Caco-2 (cell line): ENCODE measurements around the gene ABCA1. TPM values are rescaled to one million over a fixed set of nuclear protein-coding genes. Genes with fewer than 3 reads are reported as not detected.

Experiments used
- BruUV-seq: library from RNA; stranded (reverse); fragments of 400-500 nt; replicated peaks from 2 replicates; lab custom pipeline; 2021; lab: Mats Ljungman, UMichigan
- CTCF ChIA-PET: fragments of 300-600 bp; sonication (Branson Sonifier 250); formaldehyde crosslinking; loops from one replicate; lab custom pipeline; 2022; ENCODE audit warnings: antibody characterized with exemption; lab: Charles Lee
- POLR2A ChIA-PET: fragments of 300-600 bp; sonication (Branson Sonifier 250); formaldehyde crosslinking; loops from one replicate; lab custom pipeline; 2022; ENCODE audit warnings: antibody characterized with exemption; lab: Charles Lee
- DNase-seq, 2 experiments: peaks; one replicate each; pipeline versions ENCODE4 v3.0.0 to v3.0.0-alpha.2; 2020 to 2022
- H3K27me3 ChIP-seq: replicated peaks from 2 replicates; pipeline ENCODE4 v1.6.0; 2011; ENCODE audit warnings: low read length; ENCODE audit not compliant: control insufficient read depth, insufficient read depth
- H3K36me3 ChIP-seq: 2 replicates; pipeline ENCODE4 v1.5.1; 2011; ENCODE audit warnings: low read length; ENCODE audit not compliant: control insufficient read depth, insufficient read depth
- H3K4me1 ChIP-seq: fragments of 250-450 bp; sonication (Bioruptor Pico); 2 replicates; pipeline ENCODE4 v1.5.1; 2020; ENCODE audit warnings: mild to moderate bottlenecking
- H3K4me3 ChIP-seq: 2 replicates; pipeline ENCODE4 v1.5.1; 2011; ENCODE audit warnings: low read depth, mild to moderate bottlenecking, control low read depth, low read length
- H3K9me3 ChIP-seq: fragments of 250-450 bp; sonication (Bioruptor Pico); 2 replicates; pipeline ENCODE4 v1.5.1; 2020; ENCODE audit warnings: mild to moderate bottlenecking, moderate library complexity
- H3K27ac Mint-ChIP-seq: one replicate; pipeline ENCODE4 v1.8.0; 2022; ENCODE audit warnings: mixed read lengths; ENCODE audit not compliant: unreplicated experiment
- H3K27me3 Mint-ChIP-seq: one replicate; pipeline ENCODE4 v1.8.0; 2022; ENCODE audit warnings: mixed read lengths; ENCODE audit not compliant: insufficient read depth, unreplicated experiment
- H3K36me3 Mint-ChIP-seq: one replicate; pipeline ENCODE4 v1.8.0; 2022; ENCODE audit warnings: mild to moderate bottlenecking, mixed read lengths; ENCODE audit not compliant: insufficient read depth, unreplicated experiment
- H3K4me1 Mint-ChIP-seq: one replicate; pipeline ENCODE4 v1.8.0; 2022; ENCODE audit warnings: low read depth, mixed read lengths; ENCODE audit not compliant: unreplicated experiment
- H3K4me3 Mint-ChIP-seq: one replicate; pipeline ENCODE4 v1.8.0; 2022; ENCODE audit warnings: mild to moderate bottlenecking, moderate library complexity, mixed read lengths; ENCODE audit not compliant: unreplicated experiment
- H3K9me3 Mint-ChIP-seq: one replicate; pipeline ENCODE4 v1.8.0; 2022; ENCODE audit warnings: mixed read lengths; ENCODE audit not compliant: unreplicated experiment
- CTCF ChIP-seq, 2 experiments: fragments of 200-600 bp in 1 of 2; IDR thresholded peaks; 1 replicate in 1 of 2; 2 replicates in 1 of 2; pipeline versions ENCODE4 v1.5.1 to v1.8.0; 2011 to 2022; ENCODE audit warnings: antibody characterized with exemption in 1 of 2, control low read depth in 1 of 2, inconsistent platforms in 1 of 2, low read depth in 1 of 2, low read length in 1 of 2, mild to moderate bottlenecking in 1 of 2, moderate library complexity in 1 of 2; ENCODE audit not compliant: insufficient read depth in 1 of 2, severe bottlenecking in 1 of 2, unreplicated experiment in 1 of 2
- intact Hi-C: fragments of 100-400 bp; cut with micrococcal nuclease; formaldehyde crosslinking; loops from one replicate; pipeline ENCODE4 v1.10.0; 2022; ENCODE audit not compliant: unreplicated experiment
- total RNA-seq: library from RNA; stranded (reverse); gene quantifications from 2 replicates; pipeline ENCODE4 v1.2.3, GENCODE V29; 2022

ABCA1 gene
- total RNA-seq, 1 experiment from 2014 or later: 14.0 TPM

DNA sequence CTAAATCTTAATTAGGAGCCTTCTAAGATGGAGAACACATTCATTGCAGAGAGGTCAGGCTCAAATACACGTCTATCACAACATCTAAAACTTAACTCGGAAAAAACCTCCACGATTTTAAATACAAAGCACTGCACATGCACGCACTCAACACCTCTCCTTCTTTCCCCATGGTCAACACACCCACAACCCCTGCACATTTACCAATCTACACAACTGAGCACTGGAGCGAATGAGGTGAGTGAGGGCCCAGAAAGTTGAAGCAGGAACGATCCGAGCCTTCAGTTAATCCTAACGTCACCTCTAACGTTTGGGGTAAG lies 180.8 kb downstream of the ABCA1 start:
- H3K9me3 ChIP-seq: no peaks in the 10 kb centered on the region
- no peak for TF ChIP-seq CTCF (IDR thresholded peaks at IDR 0.05; ENCODE audit: insufficient read depth in 1 of 2, low read depth in 1 of 2, low read length in 1 of 2, severe bottlenecking in 1 of 2, unreplicated experiment in 1 of 2)
- CTCF ChIA-PET: no interaction called here
- Mint-ChIP-seq H3K36me3 (peaks cover 17% of the 10 kb centered on the region), H3K27ac (peak overlapping the region; percentile 88), H3K4me3 (peak overlapping the region; percentile 95), H3K9me3 (no peaks in the 10 kb centered on the region), H3K4me1 (peaks cover 27% of the 10 kb centered on the region), H3K27me3 (no peaks in the 10 kb centered on the region)
- peaks cover 13% of the 10 kb centered on the region for H3K4me1 ChIP-seq
- DNase-seq: no peak
- peak overlapping the region; percentile 71 for H3K4me3 ChIP-seq
- no TSS peak for BruUV-seq
- POLR2A ChIA-PET: no interaction called here
- intact Hi-C loops: loop anchor here (1.0 to 10.0 kb wide), 2 partner anchors 47 to 652 kb away; partner anchors contain the start of gene SMC2
- H3K36me3 ChIP-seq: no peaks in the 10 kb centered on the region
- H3K27me3 ChIP-seq: no peaks in the 10 kb centered on the region

GRCh38 chr9:104746798-104747197 lies 181.2 kb downstream of the ABCA1 start:
- Mint-ChIP-seq H3K27me3 (no peaks in the 10 kb centered on the region), H3K36me3 (peaks cover 13% of the 10 kb centered on the region), H3K9me3 (no peaks in the 10 kb centered on the region), H3K4me3 (peak overlapping the region; percentile 95), H3K27ac (peak overlapping the region; percentile 88), H3K4me1 (peaks cover 27% of the 10 kb centered on the region)
- no peak for TF ChIP-seq CTCF (IDR thresholded peaks at IDR 0.05; ENCODE audit: insufficient read depth in 1 of 2, low read depth in 1 of 2, low read length in 1 of 2, severe bottlenecking in 1 of 2, unreplicated experiment in 1 of 2)
- CTCF ChIA-PET: no interaction called here
- no TSS peak for BruUV-seq
- peak overlapping the region; percentile 71 for H3K4me3 ChIP-seq
- no peaks in the 10 kb centered on the region for H3K36me3 ChIP-seq
- H3K4me1 ChIP-seq: peaks cover 13% of the 10 kb centered on the region
- POLR2A ChIA-PET: no interaction called here
- no peaks in the 10 kb centered on the region for H3K27me3 ChIP-seq
- H3K9me3 ChIP-seq: no peaks in the 10 kb centered on the region
- no peak for DNase-seq
- intact Hi-C loops: loop anchor here (1.0 to 10.0 kb wide), 2 partner anchors 46 to 652 kb away; partner anchors contain the start of gene SMC2

DNA sequence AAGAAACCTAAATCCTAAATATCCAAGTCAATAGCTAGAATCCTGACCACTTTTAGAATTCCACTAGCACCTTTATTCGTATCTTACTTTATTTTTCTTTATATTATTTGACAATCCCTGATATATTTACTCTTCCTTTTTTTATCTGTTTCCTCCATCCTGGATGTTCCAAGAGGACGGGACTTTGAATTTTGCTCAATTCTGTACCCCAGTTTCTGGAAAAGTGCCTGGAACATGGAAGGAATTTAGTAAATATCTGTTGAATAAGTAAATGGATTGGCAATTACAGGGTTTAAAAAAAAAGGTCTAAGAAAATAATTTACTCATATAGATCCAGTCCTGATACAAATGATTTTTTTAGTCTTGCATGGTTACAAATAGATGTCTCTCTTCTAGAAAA lies 181.7 kb downstream of the ABCA1 start:
- Mint-ChIP-seq H3K36me3 (peaks cover 12% of the 10 kb centered on the region), H3K27me3 (no peaks in the 10 kb centered on the region), H3K9me3 (no peaks in the 10 kb centered on the region), H3K4me3 (peak overlapping the region; percentile 95), H3K4me1 (peaks cover 27% of the 10 kb centered on the region), H3K27ac (no peak overlapping the region)
- ChIA-PET POLR2A (no interaction called here), CTCF (no interaction called here)
- no TSS peak for BruUV-seq
- no peak for DNase-seq
- H3K36me3 ChIP-seq: no peaks in the 10 kb centered on the region
- intact Hi-C loops: loop anchor here (10.0 kb wide), 1 partner anchor 651 kb away; the partner anchor contains the start of gene SMC2
- H3K4me1 ChIP-seq: peaks cover 13% of the 10 kb centered on the region
- 0 out of 2 replicates have a peak, but pooled peaks cover 2% of the 10 kb centered on the region for H3K9me3 ChIP-seq
- H3K4me3 ChIP-seq: no peak overlapping the region
- no peaks in the 10 kb centered on the region for H3K27me3 ChIP-seq
- TF ChIP-seq CTCF (IDR thresholded peaks at IDR 0.05; ENCODE audit: insufficient read depth in 1 of 2, low read depth in 1 of 2, low read length in 1 of 2, severe bottlenecking in 1 of 2, unreplicated experiment in 1 of 2): no peak
